K562 (cell line): ENCODE results near the gene MAN1B1. TPM values are rescaled to one million over a fixed set of nuclear protein-coding genes. Genes with fewer than 3 reads are reported as not detected.

ENCODE experiments used
- BACH1 ChIP-seq: fragments of 200-800 bp; sonication (Bioruptor generic); IDR thresholded peaks from 2 replicates; pipeline ENCODE4 v1.6.1; 2016; ENCODE audit warnings: missing genetic modification characterization, missing compliant biosample characterization
- BRD9 ChIP-seq: fragments of 450-650 bp; IDR thresholded peaks from 2 replicates; pipeline ENCODE4 v1.6.1; 2018; ENCODE audit warnings: low read depth; ENCODE audit not compliant: partially characterized antibody
- CHD4 ChIP-seq: fragments of 200-600 bp; sonication (generic); IDR thresholded peaks from 3 replicates; pipeline ENCODE4 v1.6.1; 2012; ENCODE audit warnings: low read depth, mild to moderate bottlenecking, mixed read lengths, low read length, inconsistent platforms; ENCODE audit not compliant: insufficient read depth, insufficient replicate concordance, poor library complexity, severe bottlenecking
- EWSR1 ChIP-seq: fragments of 450-650 bp; IDR thresholded peaks from 2 replicates; pipeline ENCODE4 v1.6.1; 2018; ENCODE audit warnings: borderline replicate concordance, mild to moderate bottlenecking, low read depth, moderate library complexity; ENCODE audit not compliant: partially characterized antibody
- HLTF ChIP-seq: fragments of 450-650 bp; IDR thresholded peaks from 2 replicates; pipeline ENCODE4 v1.6.1; 2016
- HOXB6 ChIP-seq: fragments of 250-450 bp; sonication (Bioruptor Pico); IDR thresholded peaks from 2 replicates; pipeline ENCODE4 v1.5.1; 2022; ENCODE audit warnings: mild to moderate bottlenecking, borderline replicate concordance
- MXD1 ChIP-seq: fragments of 250-450 bp; sonication (Bioruptor Pico); IDR thresholded peaks from 2 replicates; pipeline ENCODE4 v1.8.0; 2021; ENCODE audit warnings: borderline replicate concordance, mild to moderate bottlenecking, moderate library complexity; ENCODE audit not compliant: poor library complexity, severe bottlenecking
- PCBP1 ChIP-seq: fragments of 200-400 bp; formaldehyde crosslinking; IDR thresholded peaks from 2 replicates; pipeline ENCODE4 v1.6.1; 2018; ENCODE audit warnings: mild to moderate bottlenecking, low read depth, low read length; ENCODE audit not compliant: poor library complexity, severe bottlenecking
- PHB ChIP-seq: fragments of 250-450 bp; sonication (Bioruptor Pico); IDR thresholded peaks from 2 replicates; pipeline ENCODE4 v1.5.0; 2021
- PHF8 ChIP-seq: fragments of 200-600 bp; sonication (generic); IDR thresholded peaks from 2 replicates; pipeline ENCODE4 v1.6.1; 2012; ENCODE audit warnings: mixed run types, mild to moderate bottlenecking, inconsistent platforms, low read length, moderate library complexity, borderline replicate concordance
- RAD51 ChIP-seq: fragments of 450-650 bp; IDR thresholded peaks from 2 replicates; pipeline ENCODE4 v1.7.1; 2016; ENCODE audit warnings: low read depth, mild to moderate bottlenecking, borderline replicate concordance
- RFX5 ChIP-seq: IDR thresholded peaks from 2 replicates; pipeline ENCODE4 v1.6.1; 2011; ENCODE audit warnings: low read depth, mild to moderate bottlenecking, improper control_type of control experiment, low read length
- RHOXF2B ChIP-seq: fragments of 250-450 bp; sonication (Bioruptor Pico); conservative IDR thresholded peaks from 2 replicates; pipeline ENCODE4 v1.5.1; 2021
- SMARCA4 ChIP-seq: fragments of 450-650 bp; IDR thresholded peaks from 2 replicates; pipeline ENCODE4 v1.6.1; 2016
- SRSF9 ChIP-seq: fragments of 200-400 bp; formaldehyde crosslinking; IDR thresholded peaks from 2 replicates; pipeline ENCODE4 v1.6.1; 2017; ENCODE audit warnings: low read depth, low read length, borderline replicate concordance
- TAF1 ChIP-seq: IDR thresholded peaks from 2 replicates; pipeline ENCODE4 v1.6.1; 2011; ENCODE audit warnings: mild to moderate bottlenecking, low read length, moderate library complexity; ENCODE audit not compliant: insufficient read depth, control insufficient read depth, severe bottlenecking; ENCODE audit errors: extremely low read depth
- TCF7L2 ChIP-seq: fragments of 150-350 bp; IDR thresholded peaks from 2 replicates; pipeline ENCODE4 v1.6.1; 2016; ENCODE audit warnings: low read depth, mild to moderate bottlenecking, low read length, moderate library complexity
- ZFX ChIP-seq: sonication (generic); formaldehyde crosslinking; IDR thresholded peaks from 2 replicates; pipeline ENCODE4 v1.8.0; 2022; ENCODE audit warnings: mild to moderate bottlenecking, missing genetic modification reagents, moderate library complexity
- ZNF24 ChIP-seq: fragments of 450-650 bp; IDR thresholded peaks from 2 replicates; pipeline ENCODE4 v1.6.1; 2016
- ZNF282 ChIP-seq: sonication (generic); formaldehyde crosslinking; IDR thresholded peaks from 2 replicates; pipeline ENCODE4 v1.8.1; 2023; ENCODE audit warnings: missing genetic modification reagents
- polyA plus RNA-seq, 8 experiments: library from polyadenylated mRNA; depleted of rRNA in 4 of 8; stranded (reverse) in 5 of 8; unstranded in 3 of 8; fragments of >200 nt; fragmentation: Nextera tagmentation in 2 of 8; fragmentation: Illumina TruSeq in 1 of 8; extraction: Ambion mirVana in 2 of 8; extraction: Trizol in 1 of 8; gene quantifications; 2 replicates each; pipeline versions ENCODE4 v1.2.1 to v1.2.3, GENCODE V29; 2011 to 2014; ENCODE audit warnings: inconsistent platforms in 1 of 8, missing spikeins in 1 of 8
- total RNA-seq, 7 experiments: library from RNA; depleted of rRNA in 6 of 7; stranded (reverse); fragments of >200 nt in 6 of 7; fragmentation: Illumina TruSeq in 2 of 7; extraction: Trizol in 2 of 7; gene quantifications; 2 replicates each; pipeline versions ENCODE4 v1.2.1 to v1.2.3, GENCODE V29; 2011 to 2021; ENCODE audit warnings: low replicate concordance in 1 of 7
- TF ChIP-seq, protein P1 (sequence below): fragments of 450-650 bp; IDR thresholded peaks from 2 replicates; pipeline ENCODE4 v1.6.1; 2016; ENCODE audit warnings: antibody characterized with exemption
- TF ChIP-seq, protein P2 (sequence below): fragments of 250-450 bp; sonication (Bioruptor Pico); IDR thresholded peaks from 2 replicates; pipeline ENCODE4 v1.5.0; 2021
- TF ChIP-seq, protein P3 (sequence below): fragments of 250-450 bp; sonication (Bioruptor Pico); IDR thresholded peaks from 2 replicates; pipeline ENCODE4 v1.4.0; 2020; ENCODE audit warnings: mild to moderate bottlenecking, moderate library complexity

MAN1B1 gene
- total and polyA plus RNA-seq, 9 of the 15 experiments (the other 6 are each of a cell fraction or from before 2014, with no cell fraction given), result 0.55 to 36.6 (median 27.3) TPM

DNA sequence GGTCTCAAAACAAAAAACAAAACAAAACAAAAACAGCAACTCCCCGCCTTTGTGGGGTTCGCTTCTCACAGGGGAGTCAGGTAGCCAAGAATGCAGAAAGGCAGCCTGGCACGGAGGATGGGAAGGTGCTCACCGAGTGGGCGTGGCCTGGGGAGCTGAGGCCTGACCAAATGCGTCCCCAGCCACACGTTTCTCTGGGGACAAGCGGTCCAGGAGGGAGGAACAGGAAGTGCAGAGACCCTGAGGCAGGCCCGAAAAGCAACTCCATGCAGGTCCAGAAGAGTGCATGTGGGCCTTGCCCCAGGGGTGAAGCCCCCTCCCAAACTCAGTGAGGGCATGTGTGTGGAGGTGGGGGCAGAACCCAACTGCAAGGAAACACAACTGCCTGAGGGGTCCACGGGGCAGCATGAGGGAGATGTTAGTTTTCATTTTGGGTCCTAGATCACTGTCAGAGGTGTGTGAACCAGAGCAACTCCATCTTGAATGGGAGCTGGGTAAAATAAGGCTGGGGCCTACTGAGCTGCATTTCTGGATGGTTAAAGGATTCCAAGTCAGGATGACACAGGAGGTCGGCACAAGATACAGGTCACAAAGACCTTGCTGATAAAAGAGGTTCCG lies 12.0 kb upstream of the MAN1B1 start (continued):
- TF ChIP-seq, protein P1, sequence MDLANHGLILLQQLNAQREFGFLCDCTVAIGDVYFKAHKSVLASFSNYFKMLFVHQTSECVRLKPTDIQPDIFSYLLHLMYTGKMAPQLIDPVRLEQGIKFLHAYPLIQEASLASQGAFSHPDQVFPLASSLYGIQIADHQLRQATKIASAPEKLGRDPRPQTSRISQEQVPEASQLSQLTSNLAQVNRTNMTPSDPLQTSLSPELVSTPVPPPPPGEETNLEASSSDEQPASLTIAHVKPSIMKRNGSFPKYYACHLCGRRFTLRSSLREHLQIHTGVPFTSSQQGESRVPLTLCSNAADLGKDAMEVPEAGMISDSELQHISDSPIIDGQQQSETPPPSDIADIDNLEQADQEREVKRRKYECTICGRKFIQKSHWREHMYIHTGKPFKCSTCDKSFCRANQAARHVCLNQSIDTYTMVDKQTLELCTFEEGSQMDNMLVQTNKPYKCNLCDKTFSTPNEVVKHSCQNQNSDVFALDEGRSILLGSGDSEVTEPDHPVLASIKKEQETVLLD, result 0 out of 2 replicates have a peak, but pooled peaks have one; percentile 19
- TF ChIP-seq, protein P2, sequence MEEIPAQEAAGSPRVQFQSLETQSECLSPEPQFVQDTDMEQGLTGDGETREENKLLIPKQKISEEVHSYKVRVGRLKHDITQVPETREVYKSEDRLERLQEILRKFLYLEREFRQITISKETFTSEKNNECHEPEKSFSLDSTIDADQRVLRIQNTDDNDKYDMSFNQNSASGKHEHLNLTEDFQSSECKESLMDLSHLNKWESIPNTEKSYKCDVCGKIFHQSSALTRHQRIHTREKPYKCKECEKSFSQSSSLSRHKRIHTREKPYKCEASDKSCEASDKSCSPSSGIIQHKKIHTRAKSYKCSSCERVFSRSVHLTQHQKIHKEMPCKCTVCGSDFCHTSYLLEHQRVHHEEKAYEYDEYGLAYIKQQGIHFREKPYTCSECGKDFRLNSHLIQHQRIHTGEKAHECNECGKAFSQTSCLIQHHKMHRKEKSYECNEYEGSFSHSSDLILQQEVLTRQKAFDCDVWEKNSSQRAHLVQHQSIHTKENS (CRISPR knock-in tag), result no peak
- no peak for TF ChIP-seq ZNF282 (CRISPR knock-in tag)
- TF ChIP-seq SRSF9, result no peak
- no peak for TF ChIP-seq TCF7L2
- TF ChIP-seq, protein P3, sequence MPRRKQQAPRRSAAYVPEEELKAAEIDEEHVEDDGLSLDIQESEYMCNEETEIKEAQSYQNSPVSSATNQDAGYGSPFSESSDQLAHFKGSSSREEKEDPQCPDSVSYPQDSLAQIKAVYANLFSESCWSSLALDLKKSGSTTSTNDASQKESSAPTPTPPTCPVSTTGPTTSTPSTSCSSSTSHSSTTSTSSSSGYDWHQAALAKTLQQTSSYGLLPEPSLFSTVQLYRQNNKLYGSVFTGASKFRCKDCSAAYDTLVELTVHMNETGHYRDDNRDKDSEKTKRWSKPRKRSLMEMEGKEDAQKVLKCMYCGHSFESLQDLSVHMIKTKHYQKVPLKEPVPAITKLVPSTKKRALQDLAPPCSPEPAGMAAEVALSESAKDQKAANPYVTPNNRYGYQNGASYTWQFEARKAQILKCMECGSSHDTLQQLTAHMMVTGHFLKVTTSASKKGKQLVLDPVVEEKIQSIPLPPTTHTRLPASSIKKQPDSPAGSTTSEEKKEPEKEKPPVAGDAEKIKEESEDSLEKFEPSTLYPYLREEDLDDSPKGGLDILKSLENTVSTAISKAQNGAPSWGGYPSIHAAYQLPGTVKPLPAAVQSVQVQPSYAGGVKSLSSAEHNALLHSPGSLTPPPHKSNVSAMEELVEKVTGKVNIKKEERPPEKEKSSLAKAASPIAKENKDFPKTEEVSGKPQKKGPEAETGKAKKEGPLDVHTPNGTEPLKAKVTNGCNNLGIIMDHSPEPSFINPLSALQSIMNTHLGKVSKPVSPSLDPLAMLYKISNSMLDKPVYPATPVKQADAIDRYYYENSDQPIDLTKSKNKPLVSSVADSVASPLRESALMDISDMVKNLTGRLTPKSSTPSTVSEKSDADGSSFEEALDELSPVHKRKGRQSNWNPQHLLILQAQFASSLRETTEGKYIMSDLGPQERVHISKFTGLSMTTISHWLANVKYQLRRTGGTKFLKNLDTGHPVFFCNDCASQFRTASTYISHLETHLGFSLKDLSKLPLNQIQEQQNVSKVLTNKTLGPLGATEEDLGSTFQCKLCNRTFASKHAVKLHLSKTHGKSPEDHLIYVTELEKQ, result peak; percentile 98
- TF ChIP-seq PHF8, result no peak
- no peak for TF ChIP-seq RAD51
- no peak for TF ChIP-seq TAF1
- TF ChIP-seq SMARCA4, result no peak
- no peak for TF ChIP-seq RFX5
- TF ChIP-seq ZNF24, result no peak
- no peak for TF ChIP-seq BRD9
- peak; percentile 94 for TF ChIP-seq RHOXF2B (CRISPR knock-in tag)
- no peak for TF ChIP-seq HLTF
- TF ChIP-seq EWSR1, result no peak
- TF ChIP-seq HOXB6 (CRISPR knock-in tag), result peak; percentile 81; the same call in 1 of the 2 replicates
- peak; percentile 68 for TF ChIP-seq MXD1
- peak; percentile 55 for TF ChIP-seq ZFX (CRISPR knock-in tag)
- peak; percentile 87; the same call in 1 of the 2 replicates for TF ChIP-seq PHB
- peak; percentile 98 for TF ChIP-seq BACH1 (tag)
- TF ChIP-seq PCBP1, result no peak
- TF ChIP-seq CHD4, result no peak
